Limb (tissue), 2 donors: Measurements from ENCODE around the gene MS4A13.
"Not testable (repeated sequence)": the region's sequence is repeated elsewhere in the genome, so short reads cannot be mapped to it uniquely, and the experiment has no call there.

Experiments used
- DNase-seq, 2 donors: peaks; one replicate each; pipeline ENCODE4 v3.0.0-alpha.2; 2016; ENCODE audit errors: extremely low spot score in 2 of 2

Gene MS4A13

DNA sequence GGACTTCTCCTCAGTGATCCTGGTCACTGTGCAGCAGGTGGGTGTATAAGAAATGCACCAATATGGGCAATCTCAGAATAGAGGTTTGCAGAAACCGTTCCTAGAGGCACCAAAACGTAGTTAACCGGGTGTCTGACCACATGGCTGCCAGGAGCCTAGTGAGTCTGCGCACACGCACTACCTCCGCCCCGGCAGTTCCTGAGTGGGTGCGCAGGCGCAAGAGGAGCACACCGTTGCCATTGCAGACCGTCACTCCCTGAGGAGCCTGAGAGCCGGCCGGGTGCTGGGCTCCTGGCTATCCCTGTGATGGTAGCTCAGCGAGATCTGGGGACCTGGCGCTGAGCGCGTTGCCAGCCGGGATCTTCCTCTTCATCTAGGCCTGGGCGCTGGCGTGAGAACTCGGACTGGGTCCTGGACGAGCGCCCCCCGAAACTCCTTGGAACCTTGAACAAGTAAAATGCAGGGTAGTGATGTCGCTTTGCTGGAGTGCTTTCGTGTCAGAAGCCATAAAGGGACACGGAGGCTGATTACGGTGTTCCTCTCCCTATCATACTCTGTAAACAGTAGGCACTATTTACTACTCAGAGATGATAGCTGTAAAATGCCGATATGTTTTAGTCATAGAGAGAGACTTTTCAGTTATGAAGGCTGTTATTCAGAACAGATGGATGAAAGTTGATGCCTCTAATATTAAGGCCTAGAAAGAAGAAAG, at the start of gene MS4A13:
Gene MS4A13, plus strand, starts transcription at position 249 of the 712 bp plus-strand sequence. CDS start 2,692 bp downstream, outside the sequence.
- DNase-seq = no peak

GRCh38 chr11:60468829-60469228, 46.4 kb upstream of the MS4A13 start:
- no peak for DNase-seq

GRCh38 chr11:60469723-60470122, 45.5 kb upstream of the MS4A13 start:
- no peak for DNase-seq

DNA sequence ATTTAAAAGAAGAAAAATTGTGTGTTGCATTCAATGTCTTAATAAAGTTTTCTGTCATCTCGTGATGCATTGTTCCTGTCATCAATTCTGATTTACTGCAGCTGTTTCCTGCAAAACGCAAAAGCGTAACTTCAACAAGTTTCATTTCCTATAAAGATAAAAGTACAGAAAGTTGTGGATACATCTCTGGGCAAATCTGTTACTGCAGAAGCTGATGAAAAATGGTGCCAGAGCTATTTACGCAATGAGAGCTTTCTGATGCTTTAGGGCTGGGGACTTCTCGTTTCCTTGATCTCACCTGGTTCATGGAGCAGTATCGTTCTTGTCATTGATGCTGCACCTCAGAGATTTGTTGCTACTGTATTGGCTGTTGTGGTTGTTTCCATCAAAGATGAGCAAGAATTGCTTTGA, 38.2 kb upstream of the MS4A13 start:
- DNase-seq = no peak

- DNase-seq = no peak
Measured at GRCh38 chr11:60482361-60482760, 32.8 kb upstream of the MS4A13 start.

DNA sequence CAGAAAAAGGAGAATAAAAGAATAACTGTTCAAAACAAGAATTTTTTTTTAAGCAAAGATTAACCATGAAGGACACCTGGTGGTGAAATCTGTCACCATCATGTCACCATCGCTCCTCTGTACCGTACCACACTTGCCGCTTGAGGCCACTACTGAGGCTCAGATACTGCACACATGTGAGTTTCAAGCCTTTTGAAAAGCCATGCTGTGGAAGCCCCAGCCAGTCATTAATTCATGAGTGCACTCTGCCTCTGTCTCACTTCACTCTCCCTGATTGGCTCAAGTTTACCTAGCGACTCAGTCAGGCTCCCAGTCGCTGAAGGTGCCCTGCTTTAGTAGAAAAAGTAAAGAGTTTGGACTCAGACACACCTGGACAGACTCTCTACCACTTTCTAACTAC, 29.2 kb upstream of the MS4A13 start:
- DNase-seq = no peak

DNA sequence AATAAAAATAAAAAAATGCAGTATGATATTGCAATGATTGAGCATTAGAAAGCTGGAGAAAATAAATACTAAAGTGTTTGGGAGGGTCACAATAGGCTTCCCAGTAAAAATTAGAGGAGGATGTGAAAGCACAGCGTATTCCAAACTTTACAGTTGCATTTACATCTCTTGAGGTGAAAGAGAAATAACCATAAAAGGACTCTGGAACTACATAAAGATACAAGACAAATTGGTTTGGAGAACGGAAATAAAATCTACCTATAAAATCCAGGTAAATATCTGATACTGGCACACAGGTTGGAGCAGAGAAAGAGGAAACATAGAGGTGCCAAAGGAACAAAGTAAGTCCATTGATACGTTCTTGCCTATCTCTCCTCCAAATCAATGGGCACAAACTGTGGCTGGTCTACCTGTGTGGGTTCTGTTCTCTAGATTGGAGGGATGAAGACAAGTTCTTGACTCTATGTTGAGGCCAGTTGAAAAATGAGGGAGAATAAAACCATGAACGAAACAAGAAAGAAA, 22.6 kb upstream of the MS4A13 start, which contains the start of gene MS4A12:
Gene MS4A12, plus strand, starts transcription at position 291 of the 522 bp plus-strand sequence. CDS start 4,541 bp downstream, outside the sequence.
- DNase-seq = no peak

DNA sequence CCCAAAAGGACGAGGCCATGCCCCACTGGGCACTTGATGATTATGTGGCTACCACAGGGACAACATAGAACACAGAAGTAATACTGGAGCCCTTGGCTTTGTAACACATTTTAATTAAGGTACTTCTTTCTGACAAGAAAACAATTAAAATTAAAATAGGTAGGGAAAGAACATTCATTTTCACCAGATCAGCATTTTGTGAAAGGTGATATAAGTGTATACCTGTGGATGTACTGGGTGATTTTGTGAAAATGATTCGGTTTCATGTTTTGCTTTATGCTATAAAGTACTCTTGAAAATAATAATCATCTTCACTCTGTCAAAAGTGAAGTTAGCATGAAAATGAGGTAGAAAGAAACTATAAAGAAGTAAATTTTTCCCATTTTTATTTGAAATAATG, 21.7 kb upstream of the MS4A13 start:
- no peak for DNase-seq

GRCh38 chr11:60498399-60498798, 16.8 kb upstream of the MS4A13 start:
- no peak for DNase-seq

DNA sequence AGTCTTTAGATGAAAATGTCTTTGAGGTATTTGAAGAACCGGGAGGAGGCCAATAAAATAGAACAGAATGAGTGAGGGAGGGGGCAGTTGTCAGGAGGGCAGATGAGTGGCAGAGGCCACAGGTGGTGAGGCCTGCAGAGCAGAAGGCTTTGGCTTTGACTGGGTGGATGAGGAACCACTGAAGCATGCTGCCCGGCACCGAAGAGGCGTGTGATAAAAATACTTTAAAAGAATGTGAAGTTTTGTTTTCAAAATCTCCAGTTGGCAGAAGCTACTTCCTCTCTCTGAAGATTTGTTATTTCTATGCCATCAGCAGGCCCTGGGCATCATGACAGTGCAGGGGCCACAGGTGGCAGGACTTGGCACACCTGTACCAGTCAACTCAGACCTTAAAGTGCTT, 16.3 kb upstream of the MS4A13 start:
- no peak for DNase-seq

DNA sequence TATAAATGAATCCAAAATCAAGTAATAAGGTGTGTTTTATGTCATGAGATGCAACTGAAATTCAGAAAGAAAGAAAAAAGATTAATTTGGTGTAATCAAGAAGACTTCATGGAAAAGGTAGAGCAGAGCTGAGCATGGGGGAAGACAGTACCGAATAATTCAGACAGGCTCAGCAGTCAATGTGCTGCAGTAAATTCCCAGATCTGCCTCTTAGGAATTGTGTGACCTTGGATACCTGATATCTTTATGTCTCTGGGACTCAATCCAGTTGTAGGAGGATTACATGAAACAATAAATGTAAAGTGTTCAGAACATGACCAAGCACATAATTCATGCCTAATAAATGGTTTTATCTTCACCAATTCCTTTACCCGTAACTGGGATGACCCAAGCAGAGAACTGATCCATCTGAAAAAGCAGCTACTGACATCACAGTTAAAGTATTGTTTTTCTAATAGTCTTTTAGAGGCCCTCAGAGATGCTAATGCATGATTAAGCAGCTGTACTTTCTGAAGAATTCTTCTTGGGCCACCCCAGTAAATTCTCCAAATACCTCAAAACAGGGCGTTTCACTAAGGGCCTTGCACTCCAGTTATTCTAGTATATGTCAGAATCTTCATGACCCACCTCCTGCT, 14.8 kb upstream of the MS4A13 start:
- no peak for DNase-seq

DNA sequence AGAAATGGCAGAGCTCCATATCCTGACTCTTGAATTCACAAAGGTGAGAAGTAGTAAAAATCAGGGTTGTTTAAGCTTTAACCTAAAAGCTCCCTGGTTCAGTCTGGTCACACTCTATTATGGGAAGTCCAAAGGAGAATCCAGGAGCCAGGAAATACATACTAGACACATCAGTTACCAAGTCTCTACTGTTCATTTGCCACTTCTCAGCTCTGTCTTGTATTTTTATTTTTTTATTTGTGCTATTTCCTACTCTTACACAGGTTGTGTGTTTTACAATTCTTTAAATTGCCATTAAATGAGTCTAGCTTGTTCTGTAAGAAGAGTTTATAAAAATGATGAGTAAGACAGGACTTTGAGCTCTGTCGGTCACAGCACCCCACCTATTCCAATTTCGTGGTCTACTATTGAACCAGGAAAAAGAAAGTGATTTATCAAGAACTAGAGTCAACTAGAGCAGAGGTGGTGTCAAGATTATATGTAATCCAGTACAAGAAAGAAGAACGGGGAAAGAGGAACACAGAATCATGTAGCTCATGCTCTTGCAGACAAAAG, 12.9 kb upstream of the MS4A13 start:
- no peak for DNase-seq

DNA sequence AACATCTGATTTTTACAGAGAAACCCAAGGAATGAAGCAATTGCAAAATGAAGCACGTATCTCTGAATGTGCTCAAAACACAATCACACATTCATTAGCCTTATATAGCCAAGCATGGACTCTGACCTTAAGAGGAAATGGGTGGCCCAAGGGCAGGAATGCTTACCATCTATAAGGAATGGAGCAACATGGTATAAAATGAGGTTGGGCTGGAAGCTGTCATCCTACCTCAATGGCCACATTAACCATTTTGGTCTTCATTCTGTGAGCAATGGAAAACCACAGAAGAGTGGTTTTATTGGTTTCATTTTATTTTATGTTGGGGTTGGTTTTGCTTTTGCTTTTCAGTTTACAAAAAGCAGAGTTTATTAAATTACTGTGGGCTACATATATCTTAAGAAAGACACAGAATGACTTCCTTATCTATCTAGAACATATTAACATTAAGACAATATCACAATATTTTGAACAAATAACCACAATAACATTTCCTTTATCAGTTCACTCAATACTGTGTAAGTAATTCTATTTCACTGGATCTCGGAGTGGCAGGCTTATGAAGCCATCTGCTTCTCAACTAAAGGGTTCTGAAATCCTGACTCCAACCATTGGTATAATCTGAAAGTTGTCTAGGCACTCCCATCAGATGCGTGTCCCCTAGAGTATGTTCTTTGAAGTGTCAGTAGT, 10.8 kb upstream of the MS4A13 start:
- no peak for DNase-seq

- DNase-seq = not testable (repeated sequence)
Measured at GRCh38 chr11:60509609-60510008, 5.6 kb upstream of the MS4A13 start.

- DNase-seq = not testable (repeated sequence)
Measured at GRCh38 chr11:60510209-60510608, 5.0 kb upstream of the MS4A13 start.

- DNase-seq = no peak
Measured at GRCh38 chr11:60511393-60511792, 3.8 kb upstream of the MS4A13 start.

- DNase-seq = no peak
Measured at GRCh38 chr11:60512651-60513225, 2.5 kb upstream of the MS4A13 start.

DNA sequence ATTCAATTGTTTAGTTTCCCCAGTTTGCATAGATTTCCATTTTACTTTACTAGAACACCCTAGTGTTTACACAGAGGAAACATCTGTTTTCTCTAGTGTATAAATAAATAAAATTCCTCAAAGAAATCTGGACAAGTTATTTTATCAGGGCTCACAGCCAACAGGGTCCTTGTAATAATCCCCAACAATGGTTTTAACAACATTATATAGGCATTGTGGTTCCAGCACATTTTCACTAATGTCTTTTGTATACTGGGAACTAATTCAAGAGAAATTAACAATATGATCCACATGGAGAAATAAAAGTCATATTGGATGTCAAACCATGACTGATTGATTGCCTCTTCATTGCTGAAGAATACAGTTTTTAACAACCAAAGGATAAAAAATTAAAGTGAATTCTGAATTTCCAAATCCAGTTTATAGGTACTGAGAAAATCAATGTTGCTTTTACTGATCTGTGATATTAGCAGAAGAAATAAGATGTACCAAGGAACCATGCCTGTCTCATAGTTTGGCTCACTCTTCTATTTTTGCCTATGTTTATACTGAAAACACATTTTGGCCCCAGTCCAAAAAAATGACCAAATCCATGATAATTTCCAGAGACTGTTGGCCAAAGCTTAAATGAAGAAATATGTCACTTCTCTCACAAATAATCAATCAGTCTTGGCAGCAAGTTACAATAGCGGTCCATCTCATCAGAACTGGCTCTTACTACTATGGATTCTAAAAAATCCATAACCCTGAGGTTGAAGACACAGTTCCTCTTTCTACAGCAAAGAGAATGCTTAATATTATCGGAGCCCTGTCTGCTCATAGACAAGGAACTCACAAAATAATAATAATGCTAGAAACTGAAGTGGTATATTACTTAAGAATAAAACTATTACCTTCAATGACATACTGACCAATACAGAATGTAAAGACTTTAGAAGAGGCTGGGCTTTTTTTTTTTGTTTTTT, 1.4 kb upstream of the MS4A13 start:
- DNase-seq = no peak

DNA sequence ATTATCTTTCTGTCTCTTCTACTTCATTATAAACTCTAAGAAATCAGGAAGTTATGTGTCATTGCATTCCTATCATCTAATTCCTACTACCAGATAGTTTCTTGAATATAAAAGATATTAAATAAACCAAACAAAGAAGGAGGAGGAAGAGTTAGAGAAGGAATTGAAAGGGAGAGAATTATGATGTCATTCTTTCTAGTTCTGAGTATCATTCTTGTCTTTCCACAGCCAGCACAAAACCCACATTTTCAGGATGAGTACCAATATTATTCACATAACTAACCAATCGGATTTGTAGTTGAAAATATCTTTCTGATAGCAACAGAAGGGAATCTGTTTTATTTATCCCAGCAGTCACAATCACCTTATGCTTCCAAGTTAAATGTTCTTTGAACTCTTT, 13.3 kb downstream of the MS4A13 start:
- no peak for DNase-seq

GRCh38 chr11:60528934-60529333, 13.7 kb downstream of the MS4A13 start:
- DNase-seq = no peak
